Panc1 (cell line): ENCODE data around the gene TBC1D22A. TPM values are rescaled to one million over a fixed set of nuclear protein-coding genes. Genes with fewer than 3 reads are reported as not detected.

ENCODE experiments used
- ATAC-seq: fragments of 200-7000 bp; cut with Tn5 transposase; 2 replicates; pipeline ENCODE4 v1.9.1; 2020; ENCODE audit warnings: mild to moderate bottlenecking, moderate library complexity
- BruUV-seq: library from RNA; stranded (reverse); fragments of 400-500 nt; replicated peaks from 2 replicates; lab custom pipeline; 2021; lab: Mats Ljungman, UMichigan
- CTCF ChIA-PET: fragments of 300-600 bp; sonication (Branson Sonifier 250); formaldehyde crosslinking; loops from one replicate; lab custom pipeline; 2022; ENCODE audit warnings: antibody characterized with exemption; lab: Charles Lee
- POLR2A ChIA-PET: fragments of 300-600 bp; sonication (Branson Sonifier 250); formaldehyde crosslinking; loops from one replicate; lab custom pipeline; 2022; ENCODE audit warnings: antibody characterized with exemption; lab: Charles Lee
- DNase-seq: peaks from one replicate; pipeline ENCODE4 v3.0.0-alpha.2; 2010; ENCODE audit warnings: low read depth, low spot score
- H3K27ac ChIP-seq: 2 replicates; pipeline ENCODE4 v1.5.1; 2011; ENCODE audit warnings: mild to moderate bottlenecking, low read length, inconsistent platforms
- H3K27me3 ChIP-seq: fragments of 200-500 bp; sonication (Bioruptor generic); 2 replicates; pipeline ENCODE4 v1.6.0; 2014; ENCODE audit warnings: low read length, inconsistent platforms; ENCODE audit not compliant: control insufficient read depth, insufficient read depth
- H3K36me3 ChIP-seq: fragments of 200-500 bp; sonication (Bioruptor generic); 2 replicates; pipeline ENCODE4 v1.5.1; 2014; ENCODE audit warnings: inconsistent platforms, mild to moderate bottlenecking, low read length, moderate library complexity; ENCODE audit not compliant: control insufficient read depth, insufficient read depth
- H3K4me1 ChIP-seq: 2 replicates; pipeline ENCODE4 v1.5.1; 2011; ENCODE audit warnings: inconsistent platforms, mild to moderate bottlenecking, low read length, moderate library complexity; ENCODE audit not compliant: control insufficient read depth, insufficient read depth
- H3K4me3 ChIP-seq, 2 experiments: 2 replicates each; pipeline ENCODE4 v1.5.1; 2011 to 2012; ENCODE audit warnings: low read depth in 2 of 2, low read length in 2 of 2, mild to moderate bottlenecking in 2 of 2, inconsistent platforms in 1 of 2, moderate library complexity in 1 of 2
- H3K9me3 ChIP-seq: fragments of 200-500 bp; sonication (Bioruptor generic); 2 replicates; pipeline ENCODE4 v1.5.1; 2014; ENCODE audit warnings: low read depth, mild to moderate bottlenecking, inconsistent platforms, low read length, moderate library complexity; ENCODE audit not compliant: control insufficient read depth, insufficient read depth
- CTCF ChIP-seq: fragments of 450-650 bp; IDR thresholded peaks from 2 replicates; pipeline ENCODE4 v1.5.1; 2017; ENCODE audit warnings: mild to moderate bottlenecking
- POLR2AphosphoS5 ChIP-seq: IDR thresholded peaks from 2 replicates; pipeline ENCODE4 v1.6.1; 2012; ENCODE audit warnings: mild to moderate bottlenecking, low read depth, low read length, moderate library complexity
- REST ChIP-seq, 2 experiments: IDR thresholded peaks; 2 replicates each; pipeline ENCODE4 v1.6.1; 2011 to 2012; ENCODE audit warnings: low read depth in 2 of 2, control low read depth in 1 of 2, low read length in 1 of 2, mild to moderate bottlenecking in 1 of 2, moderate library complexity in 1 of 2; ENCODE audit not compliant: insufficient read depth in 1 of 2
- SIN3A ChIP-seq: IDR thresholded peaks from 2 replicates; pipeline ENCODE4 v1.6.1; 2012; ENCODE audit warnings: low read depth, mild to moderate bottlenecking, low read length, moderate library complexity, borderline replicate concordance; ENCODE audit not compliant: insufficient read depth
- TCF7L2 ChIP-seq: IDR thresholded peaks from 2 replicates; pipeline ENCODE4 v1.6.1; 2011; ENCODE audit warnings: mild to moderate bottlenecking, low read depth, low read length, inconsistent platforms
- in situ Hi-C: cut with HindIII; loops from 2 replicates; pipeline ENCODE4 v1.10.0; 2016; ENCODE audit warnings: low sequenced_read_pairs, low pct_unique_long_range_greater_than_20kb
- intact Hi-C: fragments of 100-400 bp; cut with micrococcal nuclease; formaldehyde crosslinking; loops from one replicate; pipeline ENCODE4 v1.10.0; 2022; ENCODE audit not compliant: unreplicated experiment
- total RNA-seq: library from RNA; stranded (reverse); gene quantifications from one replicate; pipeline ENCODE4 v1.2.1, GENCODE V29; 2021; ENCODE audit not compliant: unreplicated experiment

Gene TBC1D22A
- total RNA-seq, 1 experiment from 2014 or later = 28.7 TPM

GRCh38 chr22:46800102-46800857 is 37.8 kb downstream of the TBC1D22A start:
- intact Hi-C loops = no loop called here
- ATAC-seq (no peak), DNase-seq (no peak)
- in situ Hi-C loops = no loop called here
- TF ChIP-seq CTCF (no peak), POLR2AphosphoS5 (no peak), SIN3A (no peak), TCF7L2 (no peak), REST (IDR thresholded peaks at IDR 0.05; ENCODE audit: insufficient read depth in 1 of 2, low read depth in 2 of 2, low read length in 1 of 2) (no peak)
- Histone ChIP-seq H3K4me3 (no peak overlapping the region), H3K4me1 (peaks cover 10% of the 10 kb centered on the region), H3K27ac (no peak overlapping the region), H3K27me3 (no peaks in the 10 kb centered on the region), H3K9me3 (no peaks in the 10 kb centered on the region), H3K36me3 (no peaks in the 10 kb centered on the region)
- ChIA-PET CTCF (interaction anchor here (0.8 kb wide), 1 partner anchor 38 kb away, joined by 3 read pairs; the partner anchor contains the start of gene TBC1D22A), POLR2A (interaction anchor here (0.6 kb wide), 1 partner anchor 11 kb away, joined by 3 read pairs; no protein-coding TSS in a partner anchor)
- no TSS peak for BruUV-seq

- no peak for ATAC-seq
- no peak overlapping the region for H3K27ac ChIP-seq
- no TSS peak for BruUV-seq
- H3K27me3 ChIP-seq = no peaks in the 10 kb centered on the region
- H3K4me3 ChIP-seq = no peak overlapping the region
- peaks cover 10% of the 10 kb centered on the region for H3K4me1 ChIP-seq
- in situ Hi-C loops (no loop called here), intact Hi-C loops (no loop called here)
- ChIA-PET POLR2A (interaction anchor here (0.6 kb wide), 1 partner anchor 298 kb away, joined by 4 read pairs; no protein-coding TSS in a partner anchor), CTCF (interaction anchor here (0.8 kb wide), 1 partner anchor 39 kb away, joined by 3 read pairs; the partner anchor contains the start of gene TBC1D22A)
- H3K36me3 ChIP-seq = no peaks in the 10 kb centered on the region
- TF ChIP-seq SIN3A (no peak), REST (IDR thresholded peaks at IDR 0.05; ENCODE audit: insufficient read depth in 1 of 2, low read depth in 2 of 2, low read length in 1 of 2) (no peak), POLR2AphosphoS5 (no peak), CTCF (no peak), TCF7L2 (no peak)
- DNase-seq = no peak
- H3K9me3 ChIP-seq = no peaks in the 10 kb centered on the region
These were observed 38.9 kb downstream of the TBC1D22A start for GRCh38 chr22:46801331-46801811.
